H9 (cell line): ENCODE results near the gene DIPK1B. TPM values are rescaled to one million over a fixed set of nuclear protein-coding genes. Genes with fewer than 3 reads are reported as not detected.

Experiments used
- DNase-seq: peaks from one replicate; pipeline ENCODE4 v3.0.0-alpha.2; 2017
- H2AFZ ChIP-seq: one replicate; pipeline ENCODE4 v1.6.1; 2013; ENCODE audit warnings: mild to moderate bottlenecking, low read length, control low read depth, moderate library complexity
- H2AK5ac ChIP-seq: 2 replicates; pipeline ENCODE4 v1.6.1; 2013; ENCODE audit warnings: low read length, control low read depth, mixed read lengths; ENCODE audit not compliant: insufficient read length
- H2BK120ac ChIP-seq: one replicate; pipeline ENCODE4 v1.6.1; 2013; ENCODE audit warnings: low read depth, mild to moderate bottlenecking, low read length, control low read depth, inconsistent platforms; ENCODE audit not compliant: poor library complexity, severe bottlenecking
- H2BK12ac ChIP-seq: 2 replicates; pipeline ENCODE4 v1.6.1; 2013; ENCODE audit warnings: low read length, control low read depth, mixed read lengths, low read depth; ENCODE audit not compliant: insufficient read length
- H2BK15ac ChIP-seq: 2 replicates; pipeline ENCODE4 v1.6.1; 2013; ENCODE audit warnings: low read depth, low read length, control low read depth
- H2BK20ac ChIP-seq: one replicate; pipeline ENCODE4 v1.6.1; 2013; ENCODE audit warnings: low read depth, mild to moderate bottlenecking, low read length, control low read depth, inconsistent platforms; ENCODE audit not compliant: poor library complexity, severe bottlenecking
- H2BK5ac ChIP-seq: 2 replicates; pipeline ENCODE4 v1.6.1; 2013; ENCODE audit warnings: low read length, control low read depth, mixed read lengths; ENCODE audit not compliant: insufficient read length
- H3K14ac ChIP-seq: 2 replicates; pipeline ENCODE4 v1.6.1; 2013; ENCODE audit warnings: low read length, control low read depth; ENCODE audit not compliant: insufficient read depth
- H3K18ac ChIP-seq: 2 replicates; pipeline ENCODE4 v1.6.1; 2013; ENCODE audit warnings: low read depth, mild to moderate bottlenecking, mixed read lengths, low read length, control low read depth; ENCODE audit not compliant: insufficient read length
- H3K23ac ChIP-seq: 2 replicates; pipeline ENCODE4 v1.6.1; 2013; ENCODE audit warnings: low read length, control low read depth, mixed read lengths, low read depth; ENCODE audit not compliant: insufficient read length
- H3K23me2 ChIP-seq: 2 replicates; pipeline ENCODE4 v1.6.1; 2013; ENCODE audit warnings: low read depth, mild to moderate bottlenecking, mixed read lengths, low read length, control low read depth; ENCODE audit not compliant: insufficient read length, poor library complexity, severe bottlenecking
- H3K27ac ChIP-seq: 2 replicates; pipeline ENCODE4 v1.5.1; 2013; ENCODE audit warnings: low read length, control low read depth, mixed read lengths, low read depth; ENCODE audit not compliant: insufficient read length
- H3K27me3 ChIP-seq: 2 replicates; pipeline ENCODE4 v1.6.1; 2013; ENCODE audit warnings: low read length, control low read depth, inconsistent platforms; ENCODE audit not compliant: insufficient read depth
- H3K4ac ChIP-seq: 2 replicates; pipeline ENCODE4 v1.6.1; 2013; ENCODE audit warnings: low read depth, mild to moderate bottlenecking, control low read depth, inconsistent platforms, low read length, moderate library complexity
- H3K4me1 ChIP-seq: 2 replicates; pipeline ENCODE4 v1.6.1; 2013; ENCODE audit warnings: low read length, control low read depth, inconsistent platforms; ENCODE audit not compliant: insufficient read depth
- H3K4me2 ChIP-seq: 2 replicates; pipeline ENCODE4 v1.6.1; 2013; ENCODE audit warnings: low read length, control low read depth, mixed read lengths; ENCODE audit not compliant: insufficient read length, insufficient read depth
- H3K56ac ChIP-seq: 2 replicates; pipeline ENCODE4 v1.6.1; 2013; ENCODE audit warnings: low read depth, mild to moderate bottlenecking, mixed read lengths, low read length, control low read depth; ENCODE audit not compliant: insufficient read length
- H3K79me1 ChIP-seq: 2 replicates; pipeline ENCODE4 v1.6.1; 2013; ENCODE audit warnings: low read depth, mild to moderate bottlenecking, moderate library complexity, low read length, control low read depth, inconsistent platforms; ENCODE audit not compliant: insufficient read depth, poor library complexity, severe bottlenecking
- H3K79me2 ChIP-seq: 2 replicates; pipeline ENCODE4 v1.6.1; 2013; ENCODE audit warnings: low read length, control low read depth, inconsistent platforms; ENCODE audit not compliant: insufficient read depth
- H3K9ac ChIP-seq: 2 replicates; pipeline ENCODE4 v1.6.1; 2013; ENCODE audit warnings: low read length, control low read depth, mixed read lengths; ENCODE audit not compliant: insufficient read length; ENCODE audit errors: extremely low read depth
- H3K9me3 ChIP-seq: one replicate; pipeline ENCODE4 v1.6.1; 2013; ENCODE audit warnings: low read depth, low read length, inconsistent platforms; ENCODE audit not compliant: control insufficient read depth
- H3T11ph ChIP-seq: one replicate; pipeline ENCODE4 v1.6.1; 2013; ENCODE audit warnings: mild to moderate bottlenecking, low read length, control low read depth, inconsistent platforms
- H4K20me1 ChIP-seq: one replicate; pipeline ENCODE4 v1.6.1; 2013; ENCODE audit not compliant: control insufficient read depth, insufficient read length, insufficient read depth
- H4K5ac ChIP-seq: 2 replicates; pipeline ENCODE4 v1.6.1; 2013; ENCODE audit warnings: low read depth, mild to moderate bottlenecking, mixed read lengths, low read length, control low read depth; ENCODE audit not compliant: insufficient read length
- H4K8ac ChIP-seq: replicated peaks from 2 replicates; pipeline ENCODE4 v1.6.1; 2013; ENCODE audit warnings: low read length, control low read depth, mixed read lengths, low read depth; ENCODE audit not compliant: insufficient read length
- H4K91ac ChIP-seq: 2 replicates; pipeline ENCODE4 v1.6.1; 2013; ENCODE audit warnings: low read depth, mild to moderate bottlenecking, moderate library complexity, mixed read lengths, low read length, control low read depth; ENCODE audit not compliant: insufficient read length
- H3K27ac Mint-ChIP-seq, 3 experiments: 2 replicates in 2 of 3; 3 replicates in 1 of 3; pipeline ENCODE4 v1.8.0; 2020 to 2021; ENCODE audit warnings: mixed read lengths in 3 of 3, mild to moderate bottlenecking in 1 of 3, moderate library complexity in 1 of 3
- H3K27me3 Mint-ChIP-seq: 2 replicates; pipeline ENCODE4 v1.8.0; 2021; ENCODE audit warnings: low read depth, mild to moderate bottlenecking, moderate library complexity, mixed read lengths
- H3K36me3 Mint-ChIP-seq, 3 experiments: 2 replicates in 2 of 3; 3 replicates in 1 of 3; pipeline ENCODE4 v1.8.0; 2020 to 2021; ENCODE audit warnings: low read depth in 3 of 3, mixed read lengths in 3 of 3; ENCODE audit not compliant: insufficient read depth in 1 of 3
- H3K4me1 Mint-ChIP-seq, 2 experiments: 2 replicates each; pipeline ENCODE4 v1.8.0; 2020; ENCODE audit warnings: mixed read lengths in 2 of 2
- H3K4me3 Mint-ChIP-seq, 2 experiments: 2 replicates in 1 of 2; 3 replicates in 1 of 2; pipeline ENCODE4 v1.8.0; 2020 to 2021; ENCODE audit warnings: mild to moderate bottlenecking in 2 of 2, mixed read lengths in 2 of 2, moderate library complexity in 1 of 2
- H3K9me3 Mint-ChIP-seq, 2 experiments: 2 replicates in 1 of 2; 3 replicates in 1 of 2; pipeline ENCODE4 v1.8.0; 2020; ENCODE audit warnings: mild to moderate bottlenecking in 2 of 2, mixed read lengths in 2 of 2, moderate library complexity in 1 of 2
- CTCF ChIP-seq: fragments of 200-600 bp; sonication (generic); conservative IDR thresholded peaks from 3 replicates; pipeline ENCODE4 v1.8.0; 2021; ENCODE audit warnings: antibody characterized with exemption, mild to moderate bottlenecking
- WGBS: extraction: QIAGEN DNeasy Blood & Tissue Kit; methylation state at CpG from one replicate; pipeline ENCODE4 v1.1.7; 2013; ENCODE audit warnings: missing lambda C conversion rate, low lambda C conversion rate, mixed read lengths; ENCODE audit not compliant: insufficient read length; ENCODE audit errors: extremely low coverage; 5-methylcytosine and 5-hydroxymethylcytosine counted together
- total RNA-seq: library from RNA; stranded (reverse); gene quantifications from 2 replicates; pipeline ENCODE4 v1.2.1, GENCODE V29; 2021

Gene DIPK1B
- total RNA-seq, 1 experiment from 2014 or later: 40.3 TPM

GRCh38 chr9:136748666-136749611 is 36.6 kb downstream of the DIPK1B start:
- Histone ChIP-seq H3T11ph (no peak overlapping the region), H2BK5ac (no peak overlapping the region), H3K9ac (no peak overlapping the region), H3K23ac (no peak overlapping the region), H2AK5ac (no peak overlapping the region), H4K20me1 (no peaks in the 10 kb centered on the region), H2BK20ac (no peak overlapping the region), H3K14ac (no peak overlapping the region), H3K27ac (no peak overlapping the region), H3K9me3 (no peaks in the 10 kb centered on the region), H3K4me1 (no peaks in the 10 kb centered on the region), H3K4me2 (no peak overlapping the region), H3K27me3 (no peaks in the 10 kb centered on the region), H3K23me2 (peaks cover 3% of the 10 kb centered on the region), H4K8ac (no peak overlapping the region), H3K4ac (no peak overlapping the region), H2BK120ac (no peak overlapping the region), H4K91ac (no peak overlapping the region), H3K56ac (no peak overlapping the region), H2BK12ac (no peak overlapping the region), H2BK15ac (no peak overlapping the region), H3K79me1 (no peaks in the 10 kb centered on the region), H3K18ac (no peak overlapping the region), H2AFZ (no peak overlapping the region), H4K5ac (no peak overlapping the region), H3K79me2 (no peaks in the 10 kb centered on the region)
- peaks cover 0 to 3% of the 10 kb centered on the region in 2 experiments; a peak in 1 of 4 replicates for H3K4me1 Mint-ChIP-seq
- no peak for TF ChIP-seq CTCF
- no peak for DNase-seq
- WGBS: no CpG with 5 or more reads among the region's 21 CpGs
- H3K27me3 Mint-ChIP-seq: peaks cover 19% of the 10 kb centered on the region
- peak overlapping the region in 1 of 3 experiments; percentile 55; a peak in 1 of 7 replicates for H3K27ac Mint-ChIP-seq
- H3K9me3 Mint-ChIP-seq: peaks cover 11 to 12% of the 10 kb centered on the region in 2 experiments
- no peak overlapping the region for H3K4me3 Mint-ChIP-seq
- H3K36me3 Mint-ChIP-seq: peaks cover 0 to 6% (median 0%) of the 10 kb centered on the region in 3 experiments; a peak in 2 of 7 replicates
